ENCODE results near the gene ZNF662. TPM values are rescaled to one million over a fixed set of nuclear protein-coding genes. Genes with fewer than 3 reads are reported as not detected.

The ZNF662 gene
- total and polyA plus RNA-seq, 2 of the 13 experiments (the other 11 are each of a cell fraction or from before 2014, with no cell fraction given) = not detected

- H3K9me3 ChIP-seq (ENCODE audit: low read length) = no peaks in the 10 kb centered on the region
- ATAC-seq (no peak), FAIRE-seq (no peak), DNase-seq (ENCODE audit: low spot score) (no peak)
- CTCF ChIA-PET (ENCODE audit: low intra/inter-chr PET ratio, low total read pairs) = no interaction called here
- intact Hi-C loops (cut with micrococcal nuclease; ENCODE audit: unreplicated experiment) (no loop called here), in situ Hi-C loops (cut with HindIII; ENCODE audit: extremely low pct_ligation_motif_present, low pct_unique_long_range_greater_than_20kb) (no loop called here)
- H3K27ac ChIP-seq (ENCODE audit: extremely low read length, insufficient read depth, low read length) = peak overlapping the region; percentile 25
- no peak overlapping the region for H3K4me3 ChIP-seq (replicated peaks in 1 of 3; ENCODE audit: insufficient read depth in 1 of 3, low read depth in 2 of 3, low read length in 3 of 3)
- POLR2A ChIA-PET = interaction anchor here (1.4 kb wide), 1 partner anchor 21 kb away, joined by 4 read pairs; no protein-coding TSS in a partner anchor
- H4K20me1 ChIP-seq (ENCODE audit: insufficient read depth, low read length) = no peaks in the 10 kb centered on the region
- H2AFZ ChIP-seq (ENCODE audit: low read length) = no peak overlapping the region
- H3K36me3 ChIP-seq (replicated peaks in 1 of 2; ENCODE audit: control insufficient read depth in 1 of 2, insufficient read depth in 2 of 2, low read length in 2 of 2) = no peaks in the 10 kb centered on the region
- BruUV-seq (replicated peaks) = no TSS peak
- TF ChIP-seq RFX1 (IDR thresholded peaks at IDR 0.05) = no peak
- no peak for TF ChIP-seq ZNF30 (CRISPR knock-in tag; IDR thresholded peaks at IDR 0.05)
- no peak for TF ChIP-seq EEA1 (CRISPR knock-in tag; IDR thresholded peaks at IDR 0.05; ENCODE audit: borderline replicate concordance)
- TF ChIP-seq EED (CRISPR knock-in tag; IDR thresholded peaks at IDR 0.05) = no peak
- TF ChIP-seq ZNF557 (CRISPR knock-in tag; IDR thresholded peaks at IDR 0.05) = no peak
- TF ChIP-seq MZF1 (CRISPR knock-in tag; IDR thresholded peaks at IDR 0.05; ENCODE audit: borderline replicate concordance) = no peak
- TF ChIP-seq ZBTB33 (CRISPR knock-in tag; IDR thresholded peaks at IDR 0.05) = peak; percentile 95
- TF ChIP-seq DR1 (CRISPR knock-in tag; IDR thresholded peaks at IDR 0.05) = no peak
- no peak for TF ChIP-seq SNAPC5 (CRISPR knock-in tag; IDR thresholded peaks at IDR 0.05; ENCODE audit: borderline replicate concordance)
- peak; percentile 45; the same call in 1 of the 2 replicates for TF ChIP-seq ZNF770 (CRISPR knock-in tag; IDR thresholded peaks at IDR 0.05)
- H3K27me3 ChIP-seq (ENCODE audit: control insufficient read depth in 1 of 2, insufficient read depth in 2 of 2, low read length in 2 of 2) = no peaks in the 10 kb centered on the region
- WGBS (ENCODE audit: low lambda C conversion rate) = 77% methylated on average over 9 of the region's 9 CpGs
- peaks cover 64% of the 10 kb centered on the region for H3K4me1 ChIP-seq (ENCODE audit: insufficient read depth, low read length)
- H3K9ac ChIP-seq (ENCODE audit: insufficient read depth, low read depth, low read length) = no peak overlapping the region
- H3K4me2 ChIP-seq (ENCODE audit: low read depth, low read length) = 0 out of 2 replicates have a peak overlapping the region, but pooled peaks have one; percentile 2
- H3K79me2 ChIP-seq (ENCODE audit: insufficient read depth, low read length) = no peaks in the 10 kb centered on the region
Measured at GRCh38 chr3:42873221-42873982, 32.5 kb upstream of the ZNF662 start.
